GM18867 (cell line): ENCODE data around the gene TMCO2.

Source experiments
- ATAC-seq: cut with Tn5 transposase; IDR thresholded peaks from one replicate; pipeline ENCODE4 v1.9.1; 2021; ENCODE audit warnings: mild to moderate bottlenecking, moderate library complexity; ENCODE audit not compliant: unreplicated experiment

TMCO2 gene

DNA sequence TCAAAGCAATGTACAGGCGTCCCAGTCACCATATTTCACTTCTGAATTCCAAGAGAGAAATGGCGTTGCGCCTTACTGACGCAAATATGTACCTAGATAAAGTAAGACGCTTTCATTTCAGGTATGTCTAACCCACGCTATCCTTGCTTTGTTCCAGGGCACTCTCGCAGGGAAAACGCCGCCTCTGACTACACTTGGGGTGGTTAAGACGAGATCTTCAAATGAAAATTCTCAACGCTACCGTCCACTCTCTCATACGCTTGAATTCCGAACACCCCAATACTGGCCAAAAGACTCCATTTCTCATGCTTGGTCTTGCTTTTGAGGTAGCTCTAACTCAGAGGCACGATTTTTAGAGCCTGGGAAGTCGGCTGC lies 9.6 kb downstream of the TMCO2 start:
- no peak for ATAC-seq

DNA sequence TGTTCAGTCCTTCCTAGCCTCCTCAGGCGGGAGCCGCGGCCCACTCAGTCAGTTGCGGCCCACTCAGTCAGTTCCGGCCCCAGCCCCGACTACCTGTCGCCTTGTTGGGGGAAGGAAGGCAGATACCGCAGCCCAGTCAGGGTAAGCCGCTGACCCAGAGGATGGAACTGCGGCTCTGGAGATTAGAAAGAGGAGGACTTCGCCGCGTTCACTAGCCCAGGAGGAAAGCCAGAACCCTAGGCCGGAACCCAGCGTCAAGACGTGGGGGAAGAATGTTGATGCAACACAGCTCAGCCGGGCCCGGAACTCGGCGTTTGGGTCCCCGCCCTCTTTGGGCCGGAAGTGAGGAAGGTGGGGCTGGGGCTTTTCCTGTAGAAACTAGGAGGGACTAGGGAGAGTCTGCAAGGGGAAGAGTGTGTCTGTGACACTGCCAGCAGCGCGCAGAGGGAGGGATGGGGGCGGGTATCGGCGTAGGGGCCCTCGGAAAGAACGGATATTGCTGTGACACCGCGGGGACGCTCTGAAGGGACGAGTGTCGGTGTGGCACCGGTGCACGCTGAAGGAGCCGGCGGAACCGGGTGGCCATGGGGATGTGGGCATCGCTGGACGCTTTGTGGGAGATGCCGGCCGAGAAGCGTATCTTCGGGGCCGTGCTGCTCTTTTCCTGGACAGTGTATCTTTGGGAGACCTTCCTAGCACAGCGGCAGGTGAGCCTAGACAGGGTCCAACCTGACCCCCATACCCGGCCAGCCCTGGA lies 10.1 kb downstream of the TMCO2 start, which contains the start of gene ZMPSTE24:
Gene ZMPSTE24, plus strand, starts transcription at position 549 of the 757 bp plus-strand sequence. Its CDS starts 36 bp downstream, at position 585.
- peak; percentile 89 for ATAC-seq

DNA sequence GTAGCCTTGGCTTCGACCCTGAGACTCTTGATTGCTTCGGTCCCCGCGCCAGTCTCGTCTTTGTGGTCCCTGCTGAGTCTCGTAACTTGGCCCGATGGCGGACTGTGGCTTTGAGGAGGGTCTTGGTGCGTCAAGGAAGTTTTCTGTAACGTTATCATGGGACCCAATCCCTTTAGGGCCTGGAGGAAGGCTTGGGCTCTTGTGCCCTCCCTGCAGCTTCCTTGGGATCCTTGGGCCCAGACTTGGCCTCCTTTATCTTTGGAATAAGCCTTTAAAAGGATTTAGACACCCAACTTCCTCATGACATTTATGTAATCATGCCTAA lies 10.7 kb downstream of the TMCO2 start:
- ATAC-seq = no peak

DNA sequence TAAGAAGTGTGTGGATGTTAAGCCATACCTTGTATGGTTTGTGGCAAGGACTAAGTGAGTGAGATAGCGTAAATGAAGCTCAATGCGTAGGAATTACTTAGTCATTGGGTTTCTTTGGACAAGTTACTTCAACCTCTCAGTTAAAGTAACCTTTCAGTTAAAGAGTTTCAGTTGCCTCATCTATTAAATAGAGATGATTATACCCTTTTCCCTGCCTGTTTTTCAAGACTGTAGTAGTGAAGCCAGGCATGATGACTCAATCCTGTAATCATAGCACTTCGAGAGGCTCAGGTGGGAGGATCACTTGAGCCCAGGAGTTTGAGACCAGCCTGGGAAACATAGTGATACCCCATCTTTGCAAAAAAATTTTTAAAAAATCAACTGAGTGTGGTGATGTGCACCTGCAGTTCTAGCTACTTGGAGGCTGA lies 16.6 kb downstream of the TMCO2 start:
- ATAC-seq = no peak

DNA sequence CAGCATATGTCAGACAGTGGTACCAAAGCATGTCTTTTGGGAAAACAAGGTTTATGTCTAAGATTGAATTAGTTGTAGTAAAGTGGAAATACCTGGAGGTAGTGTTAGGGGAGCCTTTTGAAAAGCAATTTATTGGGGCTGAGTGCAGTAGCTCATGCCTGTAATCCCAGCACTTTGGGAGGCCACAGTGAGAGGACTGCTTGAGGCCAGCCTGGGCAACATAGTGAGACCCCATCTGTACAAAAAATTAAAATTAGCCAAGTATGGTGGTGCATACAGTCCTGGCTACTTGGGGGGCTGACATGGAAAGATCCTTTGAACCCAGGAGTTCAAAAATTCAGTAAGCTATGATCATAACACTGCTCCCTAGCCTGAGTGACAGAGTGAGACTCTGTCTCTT lies 17.6 kb downstream of the TMCO2 start:
- no peak for ATAC-seq

DNA sequence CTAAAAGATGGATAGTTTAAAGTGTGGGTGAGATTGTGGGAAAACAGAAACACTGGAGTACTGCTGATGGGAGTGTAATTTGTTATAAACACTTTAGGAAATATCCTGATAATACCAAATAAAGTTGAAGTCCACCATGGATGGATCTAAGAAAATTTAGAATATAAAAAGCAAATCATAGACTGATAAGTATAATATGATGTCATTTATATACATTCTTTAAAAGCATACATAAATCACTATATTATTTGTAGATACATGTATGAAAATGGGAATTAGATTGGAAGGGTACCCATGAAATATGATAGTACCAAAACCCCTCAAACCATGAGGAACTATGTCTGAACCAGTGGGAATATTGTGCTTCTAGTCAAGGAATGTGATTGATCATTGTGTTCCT lies 18.2 kb downstream of the TMCO2 start:
- no peak for ATAC-seq

DNA sequence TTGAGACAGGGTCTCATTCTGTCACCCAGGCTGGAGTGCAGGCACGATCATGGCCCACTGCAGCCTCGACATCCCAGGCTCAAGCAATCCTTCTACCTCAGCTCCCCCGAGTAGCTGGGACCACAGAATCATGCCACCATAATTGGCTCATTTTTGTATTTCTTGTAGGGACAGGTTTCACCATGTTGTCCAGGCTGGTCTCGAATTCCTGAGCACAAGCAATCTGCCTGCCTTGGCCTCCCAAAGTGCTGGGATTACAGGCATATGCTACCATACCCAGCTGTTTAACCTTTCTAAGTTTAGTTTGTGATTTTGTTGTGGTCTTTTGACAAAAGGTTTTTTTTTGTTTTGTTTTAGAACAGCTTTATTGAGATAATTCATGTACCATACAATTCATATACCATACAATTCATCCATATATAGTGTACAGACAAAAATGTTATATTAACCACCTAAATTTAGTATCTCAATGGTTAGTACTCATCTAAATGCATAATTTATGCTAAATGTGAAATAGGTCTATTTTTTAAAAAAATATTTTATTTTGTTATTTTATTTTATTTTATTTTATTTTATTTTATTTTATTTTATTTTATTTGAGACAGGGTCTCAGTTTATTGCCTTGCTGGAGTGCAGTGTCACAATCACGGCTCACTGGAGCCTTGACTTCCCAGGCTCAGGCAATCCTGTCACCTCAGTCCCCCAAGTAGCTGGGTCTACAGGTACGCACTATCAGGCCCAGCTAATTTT lies 19.2 kb downstream of the TMCO2 start:
- ATAC-seq = no peak

DNA sequence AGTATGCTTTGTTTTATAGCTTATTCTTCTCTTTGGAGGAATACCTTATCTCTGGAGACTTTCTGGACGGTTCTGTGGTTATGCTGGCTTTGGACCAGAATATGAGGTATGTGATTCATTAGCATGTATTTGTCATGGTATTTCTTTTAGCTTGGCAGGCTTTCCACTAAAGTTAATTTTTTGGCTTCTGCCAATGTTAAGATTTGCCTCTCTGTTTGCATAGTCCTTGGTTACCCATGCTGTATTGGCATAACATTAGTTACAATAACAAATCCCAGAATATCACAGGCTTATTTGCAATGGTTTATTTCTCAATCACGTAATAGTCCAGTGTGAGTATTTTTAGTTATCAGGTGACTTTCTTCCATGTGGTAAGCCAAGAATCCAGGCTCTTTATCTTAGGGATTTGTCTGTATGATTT lies 20.0 kb downstream of the TMCO2 start:
- no peak for ATAC-seq

DNA sequence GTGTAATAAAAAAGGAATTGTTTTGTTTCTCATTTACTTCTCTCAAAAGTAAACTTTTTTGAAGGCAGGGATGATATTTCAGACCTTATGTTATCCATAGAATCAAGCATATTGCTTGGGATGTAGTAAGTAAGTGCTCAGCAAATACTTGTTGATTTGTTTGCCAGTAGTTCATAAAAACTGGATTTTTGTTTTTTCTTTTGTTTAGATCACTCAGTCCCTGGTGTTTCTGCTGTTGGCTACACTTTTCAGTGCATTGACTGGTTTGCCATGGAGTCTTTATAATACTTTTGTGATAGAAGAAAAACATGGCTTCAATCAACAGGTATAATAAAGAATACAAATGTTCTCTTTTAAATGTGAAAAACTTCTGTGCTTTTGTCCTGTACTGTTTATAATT lies 20.5 kb downstream of the TMCO2 start:
- no peak for ATAC-seq

DNA sequence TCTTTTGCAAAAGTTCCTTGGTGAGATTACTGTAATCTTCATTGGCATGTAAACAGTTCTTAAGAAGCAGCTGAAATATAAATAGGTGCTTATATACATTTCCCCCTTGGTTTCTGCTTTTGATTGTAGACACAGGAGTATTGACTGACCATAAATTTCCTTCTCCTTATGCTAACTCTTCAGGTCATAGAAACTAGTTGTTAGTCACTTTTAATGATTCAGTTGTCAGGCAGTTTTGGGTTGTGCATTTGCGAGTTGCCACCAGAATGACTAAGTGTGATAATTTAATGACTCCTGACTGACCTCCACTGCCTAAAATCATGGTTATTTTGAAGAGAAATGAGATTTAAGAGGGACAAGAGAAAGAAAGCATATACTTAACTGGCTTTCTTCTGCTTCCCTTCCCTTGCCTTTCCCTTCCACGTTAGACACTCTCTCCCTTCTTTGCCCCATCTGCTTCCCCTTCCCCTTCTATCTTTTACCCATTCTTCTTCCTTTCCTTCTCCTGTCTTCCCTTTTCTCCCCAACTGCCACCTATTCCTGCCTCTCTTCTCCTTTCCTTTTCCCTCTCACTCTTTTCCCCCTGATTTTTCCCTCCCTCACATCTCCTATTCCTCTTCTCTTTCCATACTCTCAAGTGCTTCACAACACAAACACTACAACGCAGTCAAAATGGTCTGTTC lies 22.6 kb downstream of the TMCO2 start:
- no peak for ATAC-seq

DNA sequence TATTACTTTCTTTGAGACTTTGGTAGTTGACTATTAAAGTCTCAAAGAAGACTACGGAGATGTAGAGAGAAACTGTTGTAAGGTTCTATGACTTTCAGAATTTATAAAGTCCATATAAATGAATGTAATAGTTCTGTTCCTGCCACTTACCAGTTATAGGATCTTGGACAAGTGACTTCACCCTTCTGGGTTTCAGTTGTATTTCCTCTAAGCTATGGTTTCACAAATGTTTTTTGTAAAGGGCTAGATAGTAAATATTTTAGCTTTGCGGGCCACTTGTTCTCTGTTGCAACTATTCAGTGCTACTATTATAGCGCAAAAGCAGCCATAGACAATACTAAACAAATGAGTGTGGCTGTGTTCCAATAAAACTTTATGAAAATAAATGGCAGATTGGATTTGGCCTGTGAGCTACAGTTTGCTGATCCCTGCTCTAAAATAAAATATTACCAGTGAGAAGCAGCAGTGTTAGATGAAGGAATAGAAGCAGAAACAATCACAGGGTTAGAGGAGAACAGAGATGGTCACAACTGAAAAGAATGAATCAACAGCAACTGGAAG lies 25.0 kb downstream of the TMCO2 start:
- no peak for ATAC-seq

DNA sequence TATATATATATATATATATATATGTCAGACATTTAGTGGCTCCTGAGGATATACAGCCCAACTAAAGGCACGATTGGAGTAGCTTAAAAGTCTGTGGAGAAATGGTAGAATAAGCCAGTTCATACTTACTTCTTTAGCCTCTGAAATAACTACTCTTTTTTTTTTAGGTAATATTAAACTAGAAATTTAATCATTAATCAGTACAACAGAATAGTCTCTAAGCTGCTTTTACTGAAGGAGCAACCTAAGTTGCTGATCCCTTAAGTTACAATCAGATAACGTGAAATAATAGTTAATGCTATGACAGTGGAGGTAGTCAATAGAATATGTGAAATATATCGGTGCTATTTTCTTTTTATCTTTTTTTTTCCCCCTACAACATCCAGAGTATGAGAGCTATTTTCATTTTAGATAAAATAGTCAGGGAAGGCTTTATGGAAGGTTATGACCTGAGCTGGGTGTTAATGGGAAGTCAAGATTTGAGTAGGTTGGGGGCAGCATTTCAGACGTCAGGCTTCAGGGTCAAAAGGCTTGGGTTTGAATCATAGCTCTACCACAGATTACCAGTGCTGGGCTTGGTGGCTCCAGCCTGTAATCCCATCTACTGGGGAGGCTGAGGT lies 25.9 kb downstream of the TMCO2 start:
- no peak for ATAC-seq

DNA sequence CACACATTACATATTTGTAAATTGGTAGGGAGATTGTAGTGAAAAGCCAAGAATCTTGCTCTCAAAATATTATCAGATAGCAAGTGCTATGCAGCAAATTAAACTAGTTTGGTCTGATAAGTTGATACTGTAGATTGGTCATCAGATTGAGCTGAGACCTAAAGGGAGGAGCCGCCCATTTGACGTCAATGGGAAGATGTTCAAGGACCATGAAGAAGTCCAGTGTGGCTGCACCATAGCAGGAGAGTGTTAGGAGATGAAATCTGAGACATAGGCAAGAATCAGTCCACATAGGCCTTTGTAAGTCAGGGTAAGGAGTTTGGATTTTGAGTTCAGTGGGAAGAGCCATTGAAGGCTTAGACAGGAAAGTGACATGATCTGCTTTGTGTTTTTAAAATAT lies 26.6 kb downstream of the TMCO2 start:
- ATAC-seq = no peak

DNA sequence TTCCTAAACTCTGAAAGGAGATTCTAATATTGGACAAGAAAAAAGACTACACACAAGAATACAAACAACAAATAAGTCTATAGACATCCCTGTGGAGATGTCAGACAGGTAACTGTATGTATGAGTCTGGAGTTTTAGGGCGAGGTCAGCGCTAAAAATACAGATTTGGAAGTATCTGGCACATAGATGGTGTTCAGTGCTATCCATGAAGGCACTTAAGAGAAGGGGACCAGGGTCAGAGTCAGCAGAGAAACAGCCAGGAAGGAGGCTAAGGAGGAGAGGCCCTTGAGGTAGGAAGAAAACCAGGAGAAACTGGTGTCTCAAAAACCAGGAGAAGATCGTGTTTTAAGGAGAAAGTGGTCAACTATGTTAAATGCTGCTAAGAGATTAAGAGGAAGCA lies 28.4 kb downstream of the TMCO2 start:
- ATAC-seq = no peak

DNA sequence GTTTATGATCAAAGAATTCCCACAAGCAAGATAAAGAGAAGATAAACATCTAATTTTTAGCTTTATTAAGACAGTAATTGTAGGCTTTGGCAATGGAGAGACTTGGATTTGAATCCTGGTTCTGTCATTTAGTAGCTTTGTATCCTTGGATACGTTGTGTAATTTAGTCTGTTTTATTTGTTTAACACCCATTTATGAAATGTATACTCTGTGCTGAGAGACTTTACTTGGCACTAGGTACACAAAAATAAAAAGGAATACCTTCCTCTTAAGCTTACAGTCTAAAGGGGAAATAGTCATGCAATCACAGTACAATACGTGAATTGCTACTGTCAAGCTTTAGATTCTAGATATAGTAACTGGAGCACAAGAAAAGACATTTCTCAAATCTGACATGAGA lies 34.1 kb downstream of the TMCO2 start:
- no peak for ATAC-seq

DNA sequence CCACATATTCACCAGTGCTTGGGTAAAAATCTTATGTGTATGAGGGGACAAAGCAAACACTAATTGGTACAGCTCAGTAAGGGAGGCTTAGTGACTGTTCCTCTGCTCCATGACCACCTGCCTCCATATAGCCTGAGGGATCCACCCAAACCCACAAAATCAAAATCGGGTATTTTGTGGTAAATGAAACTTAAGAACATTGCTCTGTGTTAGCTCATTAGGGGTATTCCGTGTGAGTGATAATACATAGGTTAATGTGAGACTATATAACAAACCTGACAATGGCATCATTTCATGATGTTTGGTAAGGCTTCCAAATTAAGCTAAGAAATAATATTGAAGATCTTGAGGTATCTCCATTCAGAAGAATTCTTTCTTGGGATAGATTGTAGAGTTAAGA lies 43.6 kb downstream of the TMCO2 start:
- no peak for ATAC-seq

DNA sequence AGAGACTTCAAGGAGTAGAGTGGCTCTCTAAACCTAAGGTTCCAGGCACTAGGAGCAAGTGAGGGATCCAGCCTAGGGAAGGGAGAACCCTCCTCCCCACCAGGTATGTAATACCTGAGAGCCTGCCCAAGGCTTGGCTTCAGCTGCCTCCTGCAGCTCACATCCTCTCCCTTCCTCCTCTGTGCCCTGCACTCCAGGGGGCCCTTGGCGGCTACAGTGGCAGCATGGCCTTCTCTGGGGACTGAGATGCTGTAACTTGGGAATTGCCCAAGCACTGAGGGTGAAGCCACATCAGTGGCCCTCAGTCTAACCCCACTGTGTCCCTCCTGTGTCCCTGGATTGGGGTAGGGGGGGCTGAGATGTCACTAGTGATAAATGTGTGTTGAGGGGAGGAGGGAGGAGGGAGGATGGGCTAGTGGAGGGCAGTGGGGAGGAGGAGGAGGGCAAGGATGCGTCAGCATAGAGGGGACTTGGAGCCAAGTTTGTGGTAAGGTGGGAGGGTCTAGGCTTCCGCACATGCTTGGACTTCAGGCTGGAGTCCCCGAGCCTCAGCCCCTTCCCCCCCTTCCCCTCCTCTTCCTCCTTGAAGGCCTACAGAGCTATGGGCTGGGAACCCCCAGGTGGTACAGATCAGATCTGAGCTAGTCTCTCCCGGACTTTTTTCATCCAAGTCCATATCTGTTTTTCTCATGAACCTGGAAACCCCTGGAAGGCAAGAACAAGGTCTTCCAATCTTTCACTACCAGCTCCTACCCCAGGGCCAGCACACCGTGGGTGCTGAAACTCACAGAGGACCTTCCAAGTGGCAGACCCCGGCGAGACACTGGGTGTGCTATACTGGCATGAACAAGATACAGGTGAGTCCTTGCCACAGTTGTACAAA lies 51.9 kb downstream of the TMCO2 start:
- ATAC-seq = no peak

DNA sequence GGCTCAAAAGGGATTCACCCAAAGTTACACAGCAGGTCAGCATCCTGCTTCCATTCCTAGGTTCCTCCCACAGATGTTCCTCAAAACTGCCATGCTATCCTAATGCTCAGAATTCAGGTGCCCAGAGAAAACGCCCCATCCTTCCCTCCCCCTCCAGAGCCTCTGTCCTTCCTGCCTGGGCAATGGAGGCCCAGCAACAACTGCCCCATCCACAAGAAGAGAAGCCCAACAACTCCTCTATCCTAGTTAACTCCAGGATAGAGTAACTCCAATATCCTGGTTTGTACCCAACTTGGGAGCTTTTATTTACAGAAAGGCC lies 52.5 kb downstream of the TMCO2 start:
- ATAC-seq = no peak

DNA sequence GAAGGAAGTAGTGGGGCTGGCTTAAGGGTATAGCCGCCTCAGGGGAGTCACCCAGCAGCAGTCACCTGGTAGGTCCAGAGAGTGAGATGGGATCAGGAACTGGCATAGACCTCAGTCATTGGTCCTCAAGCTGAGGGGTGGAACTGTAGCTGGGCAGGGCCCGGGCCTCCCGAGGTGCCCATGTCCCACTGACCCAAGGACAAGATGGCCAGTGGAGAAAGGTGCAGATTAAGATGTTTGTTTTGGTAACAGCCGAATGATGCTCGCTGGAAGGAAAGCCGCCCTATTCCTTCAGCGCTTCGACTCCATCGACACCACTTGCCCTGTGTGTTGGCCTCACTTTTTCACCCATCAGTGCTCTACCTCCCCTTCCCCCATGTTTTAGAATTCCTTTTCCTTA lies 52.9 kb downstream of the TMCO2 start:
- ATAC-seq = no peak

DNA sequence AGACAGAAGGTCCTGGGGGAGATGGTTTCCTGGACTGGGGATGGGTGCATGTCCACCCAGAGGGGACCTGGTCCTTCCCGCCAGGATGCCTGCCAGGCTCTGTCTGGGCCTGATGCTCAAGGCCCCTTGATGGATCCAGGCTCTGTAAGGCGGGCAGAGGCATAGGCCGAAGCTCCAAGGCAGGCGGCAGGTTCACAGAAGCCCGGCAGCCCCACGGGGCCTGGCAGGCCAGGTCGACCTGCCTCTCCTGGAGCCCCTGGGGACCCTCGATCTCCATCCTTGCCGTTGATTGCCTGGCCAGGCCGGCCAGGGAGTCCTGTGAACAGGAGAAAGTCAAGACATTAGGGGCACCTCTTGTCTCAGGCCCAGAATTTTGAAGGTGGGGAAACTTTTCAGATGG lies 53.3 kb downstream of the TMCO2 start:
- no peak for ATAC-seq
